ENCODE results near the gene SLC30A3. TPM values are rescaled to one million over a fixed set of nuclear protein-coding genes. Genes with fewer than 3 reads are reported as not detected.
"Not testable (repeated sequence)": the region's sequence is repeated elsewhere in the genome, so short reads cannot be mapped to it uniquely, and the experiment has no call there.

SLC30A3 gene
- total RNA-seq, 2 donors from 2014 or later: 1.5 to 2.8 TPM

GRCh38 chr2:27304488-27305240 is 41.8 kb upstream of the SLC30A3 start:
- Histone ChIP-seq H3K9ac (ENCODE audit: extremely low read depth, low read length, poor library complexity, severe bottlenecking) (no peak overlapping the region), H3K27ac (ENCODE audit: low read depth, low read length) (no peak overlapping the region), H3K36me3 (ENCODE audit: control insufficient read depth, insufficient read depth, low read length) (no peaks in the 10 kb centered on the region), H3K4me3 (ENCODE audit: low read length) (no peak overlapping the region), H3K4me1 (ENCODE audit: control insufficient read depth, insufficient read depth, low read length) (peaks cover 6% of the 10 kb centered on the region), H3K9me3 (ENCODE audit: control insufficient read depth, low read length) (no peaks in the 10 kb centered on the region), H3K27me3 (ENCODE audit: control insufficient read depth, insufficient read depth, low read length, poor library complexity, severe bottlenecking) (peaks cover 55% of the 10 kb centered on the region)
- peaks cover 51% of the 10 kb centered on the region for H3K27me3 Mint-ChIP-seq (ENCODE audit: insufficient read depth)
- DNase-seq: no peak
- TF ChIP-seq, protein P1, sequence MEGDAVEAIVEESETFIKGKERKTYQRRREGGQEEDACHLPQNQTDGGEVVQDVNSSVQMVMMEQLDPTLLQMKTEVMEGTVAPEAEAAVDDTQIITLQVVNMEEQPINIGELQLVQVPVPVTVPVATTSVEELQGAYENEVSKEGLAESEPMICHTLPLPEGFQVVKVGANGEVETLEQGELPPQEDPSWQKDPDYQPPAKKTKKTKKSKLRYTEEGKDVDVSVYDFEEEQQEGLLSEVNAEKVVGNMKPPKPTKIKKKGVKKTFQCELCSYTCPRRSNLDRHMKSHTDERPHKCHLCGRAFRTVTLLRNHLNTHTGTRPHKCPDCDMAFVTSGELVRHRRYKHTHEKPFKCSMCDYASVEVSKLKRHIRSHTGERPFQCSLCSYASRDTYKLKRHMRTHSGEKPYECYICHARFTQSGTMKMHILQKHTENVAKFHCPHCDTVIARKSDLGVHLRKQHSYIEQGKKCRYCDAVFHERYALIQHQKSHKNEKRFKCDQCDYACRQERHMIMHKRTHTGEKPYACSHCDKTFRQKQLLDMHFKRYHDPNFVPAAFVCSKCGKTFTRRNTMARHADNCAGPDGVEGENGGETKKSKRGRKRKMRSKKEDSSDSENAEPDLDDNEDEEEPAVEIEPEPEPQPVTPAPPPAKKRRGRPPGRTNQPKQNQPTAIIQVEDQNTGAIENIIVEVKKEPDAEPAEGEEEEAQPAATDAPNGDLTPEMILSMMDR (conservative IDR thresholded peaks at IDR 0.05): no peak
- no peak overlapping the region for H3K27ac Mint-ChIP-seq
- H3K36me3 Mint-ChIP-seq (ENCODE audit: low read depth): peaks cover 6% of the 10 kb centered on the region
- 85 to 89% methylated on average over 9 to 13 of the region's 13 CpGs for WGBS, 2 experiments (ENCODE audit: insufficient coverage in 1 of 2, insufficient read length in 1 of 2)
- H3K4me1 Mint-ChIP-seq: peaks cover 2% of the 10 kb centered on the region
- no peak overlapping the region for H3K4me3 Mint-ChIP-seq
- H3K9me3 Mint-ChIP-seq: no peaks in the 10 kb centered on the region

DNA sequence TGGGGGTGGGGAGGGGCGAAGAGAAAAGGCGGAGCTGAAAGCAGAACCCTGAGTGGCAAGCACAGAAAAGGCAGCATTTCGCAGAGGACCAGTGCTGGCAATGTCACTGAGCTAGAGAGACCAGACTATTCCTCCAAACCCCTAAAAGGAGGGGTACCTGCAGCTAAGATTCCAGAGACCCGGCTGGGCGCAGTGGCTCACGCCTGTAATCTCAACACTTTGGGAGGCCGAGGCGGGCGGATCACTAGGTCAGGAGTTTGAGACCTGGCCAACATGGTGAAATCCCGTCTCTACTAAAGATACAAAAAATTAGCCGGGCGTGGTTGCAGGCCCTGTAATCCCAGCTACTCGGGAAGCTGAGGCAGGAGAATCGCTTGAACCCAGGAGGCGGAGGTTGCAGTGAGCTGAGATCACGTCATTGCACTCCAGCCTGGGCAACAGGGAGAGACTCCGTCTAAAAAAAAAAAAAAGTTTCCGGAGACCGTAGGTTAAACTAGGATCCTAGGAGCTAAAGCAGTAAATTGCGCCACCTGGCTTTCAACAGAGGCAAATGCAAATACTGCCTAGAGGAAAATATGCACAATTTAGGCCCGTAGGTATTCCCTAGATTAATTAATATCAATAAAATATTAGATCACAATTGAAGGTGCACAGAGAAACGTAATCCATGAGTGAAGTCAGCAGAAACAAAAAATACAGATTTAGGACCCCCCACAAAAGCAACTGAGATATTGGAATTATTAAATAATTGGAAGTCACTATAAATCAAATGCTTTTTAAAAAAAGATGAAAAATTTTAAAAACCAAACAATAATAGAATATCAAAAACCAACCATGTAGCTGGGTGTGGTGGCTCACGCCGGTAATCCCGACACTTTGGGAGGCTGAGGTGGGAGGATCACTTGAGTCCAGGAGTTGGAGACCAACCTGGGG is 40.5 kb upstream of the SLC30A3 start:
- no peak overlapping the region for H3K9ac ChIP-seq (ENCODE audit: extremely low read depth, low read length, poor library complexity, severe bottlenecking)
- Mint-ChIP-seq H3K4me3 (peak overlapping the region; percentile 36), H3K27ac (no peak overlapping the region), H3K4me1 (no peaks in the 10 kb centered on the region), H3K27me3 (ENCODE audit: insufficient read depth) (peaks cover 41% of the 10 kb centered on the region), H3K9me3 (no peaks in the 10 kb centered on the region), H3K36me3 (ENCODE audit: low read depth) (no peaks in the 10 kb centered on the region)
- no peak overlapping the region for H3K4me3 ChIP-seq (ENCODE audit: low read length)
- peaks cover 6% of the 10 kb centered on the region for H3K4me1 ChIP-seq (ENCODE audit: control insufficient read depth, insufficient read depth, low read length)
- no peak overlapping the region for H3K27ac ChIP-seq (ENCODE audit: low read depth, low read length)
- no peaks in the 10 kb centered on the region for H3K9me3 ChIP-seq (ENCODE audit: control insufficient read depth, low read length)
- TF ChIP-seq, protein P1 (conservative IDR thresholded peaks at IDR 0.05): peak; percentile 97
- WGBS, 2 experiments (ENCODE audit: insufficient coverage in 1 of 2, insufficient read length in 1 of 2): 52 to 56% methylated on average over 22 to 24 of the region's 25 CpGs
- H3K27me3 ChIP-seq (ENCODE audit: control insufficient read depth, insufficient read depth, low read length, poor library complexity, severe bottlenecking): peaks cover 43% of the 10 kb centered on the region
- H3K36me3 ChIP-seq (ENCODE audit: control insufficient read depth, insufficient read depth, low read length): no peaks in the 10 kb centered on the region
- DNase-seq: peak; percentile 69

GRCh38 chr2:27300606-27301005 is 37.8 kb upstream of the SLC30A3 start:
- peaks cover 14% of the 10 kb centered on the region for H3K27me3 Mint-ChIP-seq (ENCODE audit: insufficient read depth)
- not testable (repeated sequence) for H3K4me1 Mint-ChIP-seq; H3K27ac ChIP-seq (ENCODE audit: low read depth, low read length); H3K36me3 Mint-ChIP-seq (ENCODE audit: low read depth); H3K4me3 Mint-ChIP-seq; DNase-seq; H3K36me3 ChIP-seq (ENCODE audit: control insufficient read depth, insufficient read depth, low read length); H3K4me1 ChIP-seq (ENCODE audit: control insufficient read depth, insufficient read depth, low read length); H3K27ac Mint-ChIP-seq; H3K9ac ChIP-seq (ENCODE audit: extremely low read depth, low read length, poor library complexity, severe bottlenecking); H3K9me3 ChIP-seq (ENCODE audit: control insufficient read depth, low read length); H3K9me3 Mint-ChIP-seq; H3K4me3 ChIP-seq (ENCODE audit: low read length)
- peaks cover 15% of the 10 kb centered on the region for H3K27me3 ChIP-seq (ENCODE audit: control insufficient read depth, insufficient read depth, low read length, poor library complexity, severe bottlenecking)
- 92 to 96% methylated on average over 4 of the region's 4 CpGs for WGBS, 2 experiments (ENCODE audit: insufficient coverage in 1 of 2, insufficient read length in 1 of 2)
